ENCODE measurements around the gene TRAPPC10. TPM values are rescaled to one million over a fixed set of nuclear protein-coding genes. Genes with fewer than 3 reads are reported as not detected.

TRAPPC10 gene
- total RNA-seq, 1 experiment from 2014 or later = 31.5 TPM

DNA sequence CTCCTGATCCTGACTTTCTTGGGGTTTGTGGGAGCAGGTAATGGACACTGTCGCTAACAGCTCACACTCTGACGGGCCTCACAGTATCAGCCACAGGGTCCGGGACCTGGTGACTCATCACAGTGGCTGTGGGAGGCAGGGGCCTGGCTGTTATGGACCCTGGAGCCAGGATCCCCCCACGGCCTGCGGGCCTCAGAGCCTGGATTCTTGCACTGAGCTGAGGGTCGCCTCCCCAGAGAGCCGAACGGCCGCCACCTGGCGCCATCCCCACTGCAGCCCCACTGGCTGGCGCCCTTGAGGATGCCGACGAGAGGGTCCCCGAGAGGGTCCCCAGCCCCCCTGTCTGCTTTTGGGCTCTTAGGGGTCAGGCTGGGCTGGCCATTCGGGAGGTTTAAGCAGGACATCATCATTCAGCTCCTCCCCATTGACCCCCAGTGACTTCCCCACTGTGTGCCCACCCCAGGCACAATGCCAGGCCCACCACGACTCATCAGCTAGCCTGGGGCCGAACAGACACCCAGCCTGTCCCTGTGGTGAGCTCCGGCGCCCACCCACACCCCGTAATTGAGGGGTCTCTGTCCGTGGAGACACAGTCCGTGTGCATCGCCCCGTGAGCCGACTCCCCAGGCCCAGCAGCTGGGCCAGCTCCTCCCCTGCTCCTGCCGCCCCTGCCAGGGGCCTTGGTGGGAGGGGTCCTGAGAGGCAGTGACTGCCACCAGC lies 30.8 kb upstream of the TRAPPC10 start:
- intact Hi-C loops (cut with micrococcal nuclease) = no loop called here
- Histone ChIP-seq H3K4me3 (replicated peaks in 1 of 2; ENCODE audit: low read depth in 1 of 2, low read length in 2 of 2) (no peak overlapping the region), H2AFZ (ENCODE audit: low read depth, low read length, poor library complexity, severe bottlenecking) (no peak overlapping the region), H3K27ac (ENCODE audit: low read depth, low read length) (no peak overlapping the region), H4K20me1 (ENCODE audit: insufficient read depth) (no peaks in the 10 kb centered on the region), H3K79me2 (ENCODE audit: insufficient read depth, low read length) (no peaks in the 10 kb centered on the region), H3K27me3 (ENCODE audit: insufficient read depth, low read length) (no peaks in the 10 kb centered on the region), H3K9me3 (ENCODE audit: control insufficient read depth in 1 of 2, insufficient read depth in 1 of 2, low read depth in 1 of 2, low read length in 2 of 2) (no peaks in the 10 kb centered on the region), H3K9me2 (ENCODE audit: insufficient read depth) (no peaks in the 10 kb centered on the region), H3K4me2 (ENCODE audit: low read length) (no peak overlapping the region), H3K4me1 (ENCODE audit: control insufficient read depth in 1 of 2, insufficient read depth in 2 of 2, low read length in 2 of 2) (no peaks in the 10 kb centered on the region), H3K36me3 (ENCODE audit: control insufficient read depth in 1 of 2, insufficient read depth in 2 of 2, low read length in 2 of 2) (no peaks in the 10 kb centered on the region; a peak in 1 of 4 replicates), H3K9ac (ENCODE audit: low read length) (no peak overlapping the region)
- ChIA-PET CTCF (no interaction called here), RAD21 (ENCODE audit: low non-redundant PET in 1 of 2, low total read pairs in 2 of 2, uncharacterized antibody in 2 of 2, unreplicated experiment in 2 of 2) (no interaction called here), POLR2A (no interaction called here)
- no peak for ATAC-seq
- no peak for DNase-seq (ENCODE audit: low read depth, low spot score)
- TF ChIP-seq FOSL1 (IDR thresholded peaks at IDR 0.05; ENCODE audit: low read depth) (no peak), CBX3 (IDR thresholded peaks at IDR 0.05; ENCODE audit: low read depth) (no peak), ELF1 (IDR thresholded peaks at IDR 0.05; ENCODE audit: borderline replicate concordance, low read depth) (no peak), RAD21 (IDR thresholded peaks at IDR 0.05; ENCODE audit: low read depth) (no peak), SRF (IDR thresholded peaks at IDR 0.05; ENCODE audit: low read depth) (no peak), POLR2AphosphoS5 (IDR thresholded peaks at IDR 0.05; ENCODE audit: low read depth, low read length) (no peak), CEBPB (IDR thresholded peaks at IDR 0.05; ENCODE audit: low read depth) (no peak), ZFX (IDR thresholded peaks at IDR 0.05) (no peak), SP1 (IDR thresholded peaks at IDR 0.05; ENCODE audit: low read depth) (no peak)
- BruUV-seq (replicated peaks) = no TSS peak

DNA sequence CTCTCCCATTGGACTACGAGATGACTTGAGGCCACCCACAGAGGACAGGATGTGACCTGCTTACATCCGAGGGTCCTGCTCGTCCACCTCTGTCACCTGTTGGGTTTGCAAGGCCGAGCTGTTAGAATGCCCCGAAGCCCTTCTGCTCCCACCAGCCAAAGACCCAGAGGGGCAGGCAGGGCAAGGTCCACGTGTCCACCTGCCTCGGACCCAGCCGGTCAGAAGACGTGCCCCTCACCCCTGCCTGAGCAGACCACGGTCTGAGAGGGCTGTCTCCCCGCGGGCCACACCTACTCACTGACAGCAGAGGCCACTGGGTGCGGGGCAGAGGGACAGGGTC lies 30.3 kb upstream of the TRAPPC10 start:
- ATAC-seq (no peak), DNase-seq (ENCODE audit: low read depth, low spot score) (no peak)
- Histone ChIP-seq H3K4me1 (ENCODE audit: control insufficient read depth in 1 of 2, insufficient read depth in 2 of 2, low read length in 2 of 2) (no peaks in the 10 kb centered on the region), H3K9ac (ENCODE audit: low read length) (no peak overlapping the region), H3K36me3 (ENCODE audit: control insufficient read depth in 1 of 2, insufficient read depth in 2 of 2, low read length in 2 of 2) (no peaks in the 10 kb centered on the region; a peak in 1 of 4 replicates), H3K4me3 (replicated peaks in 1 of 2; ENCODE audit: low read depth in 1 of 2, low read length in 2 of 2) (no peak overlapping the region), H3K4me2 (ENCODE audit: low read length) (no peak overlapping the region), H2AFZ (ENCODE audit: low read depth, low read length, poor library complexity, severe bottlenecking) (no peak overlapping the region), H3K79me2 (ENCODE audit: insufficient read depth, low read length) (no peaks in the 10 kb centered on the region), H3K9me3 (ENCODE audit: control insufficient read depth in 1 of 2, insufficient read depth in 1 of 2, low read depth in 1 of 2, low read length in 2 of 2) (no peaks in the 10 kb centered on the region), H4K20me1 (ENCODE audit: insufficient read depth) (no peaks in the 10 kb centered on the region), H3K27ac (ENCODE audit: low read depth, low read length) (no peak overlapping the region), H3K9me2 (ENCODE audit: insufficient read depth) (no peaks in the 10 kb centered on the region), H3K27me3 (ENCODE audit: insufficient read depth, low read length) (no peaks in the 10 kb centered on the region)
- TF ChIP-seq ZNF274 (IDR thresholded peaks at IDR 0.05; ENCODE audit: low read depth, low read length) (no peak), EZH2phosphoT487 (IDR thresholded peaks at IDR 0.05; ENCODE audit: borderline replicate concordance) (no peak), ELF1 (IDR thresholded peaks at IDR 0.05; ENCODE audit: borderline replicate concordance, low read depth) (no peak), SIN3A (IDR thresholded peaks at IDR 0.05; ENCODE audit: low read depth) (no peak)
- TF ChIP-seq, protein P1, sequence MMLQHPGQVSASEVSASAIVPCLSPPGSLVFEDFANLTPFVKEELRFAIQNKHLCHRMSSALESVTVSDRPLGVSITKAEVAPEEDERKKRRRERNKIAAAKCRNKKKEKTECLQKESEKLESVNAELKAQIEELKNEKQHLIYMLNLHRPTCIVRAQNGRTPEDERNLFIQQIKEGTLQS (IDR thresholded peaks at IDR 0.05) = no peak
- TF ChIP-seq, protein P2, sequence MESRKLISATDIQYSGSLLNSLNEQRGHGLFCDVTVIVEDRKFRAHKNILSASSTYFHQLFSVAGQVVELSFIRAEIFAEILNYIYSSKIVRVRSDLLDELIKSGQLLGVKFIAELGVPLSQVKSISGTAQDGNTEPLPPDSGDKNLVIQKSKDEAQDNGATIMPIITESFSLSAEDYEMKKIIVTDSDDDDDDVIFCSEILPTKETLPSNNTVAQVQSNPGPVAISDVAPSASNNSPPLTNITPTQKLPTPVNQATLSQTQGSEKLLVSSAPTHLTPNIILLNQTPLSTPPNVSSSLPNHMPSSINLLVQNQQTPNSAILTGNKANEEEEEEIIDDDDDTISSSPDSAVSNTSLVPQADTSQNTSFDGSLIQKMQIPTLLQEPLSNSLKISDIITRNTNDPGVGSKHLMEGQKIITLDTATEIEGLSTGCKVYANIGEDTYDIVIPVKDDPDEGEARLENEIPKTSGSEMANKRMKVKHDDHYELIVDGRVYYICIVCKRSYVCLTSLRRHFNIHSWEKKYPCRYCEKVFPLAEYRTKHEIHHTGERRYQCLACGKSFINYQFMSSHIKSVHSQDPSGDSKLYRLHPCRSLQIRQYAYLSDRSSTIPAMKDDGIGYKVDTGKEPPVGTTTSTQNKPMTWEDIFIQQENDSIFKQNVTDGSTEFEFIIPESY (IDR thresholded peaks at IDR 0.05; ENCODE audit: extremely low read depth, insufficient replicate concordance, low read length) = no peak
- ChIA-PET CTCF (no interaction called here), POLR2A (no interaction called here), RAD21 (ENCODE audit: low non-redundant PET in 1 of 2, low total read pairs in 2 of 2, uncharacterized antibody in 2 of 2, unreplicated experiment in 2 of 2) (no interaction called here)
- intact Hi-C loops (cut with micrococcal nuclease) = no loop called here
- BruUV-seq (replicated peaks) = no TSS peak
